Measurements from ENCODE around the gene TEAD2.

The TEAD2 gene

DNA sequence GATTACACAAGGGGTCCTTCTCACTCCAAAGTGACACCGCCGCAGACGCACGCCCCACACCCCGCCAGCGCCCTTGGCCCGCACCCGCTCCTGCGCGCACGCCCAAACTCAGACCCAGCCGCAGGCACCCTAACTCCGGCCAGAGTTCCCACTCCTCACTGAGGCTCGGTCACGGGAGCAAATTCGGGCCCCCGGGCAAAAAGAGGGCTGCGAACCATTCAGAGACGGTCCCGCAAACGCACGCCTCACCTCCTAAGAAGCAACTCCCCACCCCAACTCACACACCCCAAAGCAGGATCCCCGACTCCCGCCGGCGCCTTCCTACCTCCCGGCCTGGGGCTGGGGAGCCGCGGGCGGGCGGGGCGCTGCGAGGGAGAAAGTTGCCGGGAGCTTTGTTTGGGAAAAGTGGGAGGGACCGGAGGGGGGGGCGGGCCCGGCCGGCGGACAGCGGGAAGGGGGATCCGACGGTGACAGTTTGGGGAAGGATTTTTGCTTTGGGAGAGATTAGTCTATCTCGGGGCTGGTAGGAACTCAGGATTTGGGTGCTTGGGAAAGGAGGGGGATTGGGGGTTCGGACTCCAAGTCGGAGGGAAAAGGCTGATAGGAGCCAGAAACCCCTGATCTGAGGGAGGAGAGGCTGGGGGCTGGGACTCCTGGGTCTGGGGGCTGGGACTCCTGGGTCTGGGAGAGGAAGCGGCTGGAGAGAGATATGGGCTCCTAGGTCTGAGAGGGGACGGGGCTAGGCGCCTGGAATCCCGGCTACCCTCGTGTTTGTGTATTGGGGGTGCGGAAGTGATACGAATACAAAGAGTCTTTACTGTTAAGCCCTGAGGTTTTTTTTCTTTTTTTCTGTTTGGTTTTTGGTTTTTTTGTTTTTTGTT is at the start of gene TEAD2:
TSS of gene TEAD2 (minus strand) at position 369 of the 881 bp plus-strand sequence. CDS start 2,341 bp downstream, outside the sequence.
- DNase-seq: peak; percentile 79

- no peak for DNase-seq
Measured at GRCh38 chr19:49411681-49412326, 49.6 kb upstream of the TEAD2 start.

DNA sequence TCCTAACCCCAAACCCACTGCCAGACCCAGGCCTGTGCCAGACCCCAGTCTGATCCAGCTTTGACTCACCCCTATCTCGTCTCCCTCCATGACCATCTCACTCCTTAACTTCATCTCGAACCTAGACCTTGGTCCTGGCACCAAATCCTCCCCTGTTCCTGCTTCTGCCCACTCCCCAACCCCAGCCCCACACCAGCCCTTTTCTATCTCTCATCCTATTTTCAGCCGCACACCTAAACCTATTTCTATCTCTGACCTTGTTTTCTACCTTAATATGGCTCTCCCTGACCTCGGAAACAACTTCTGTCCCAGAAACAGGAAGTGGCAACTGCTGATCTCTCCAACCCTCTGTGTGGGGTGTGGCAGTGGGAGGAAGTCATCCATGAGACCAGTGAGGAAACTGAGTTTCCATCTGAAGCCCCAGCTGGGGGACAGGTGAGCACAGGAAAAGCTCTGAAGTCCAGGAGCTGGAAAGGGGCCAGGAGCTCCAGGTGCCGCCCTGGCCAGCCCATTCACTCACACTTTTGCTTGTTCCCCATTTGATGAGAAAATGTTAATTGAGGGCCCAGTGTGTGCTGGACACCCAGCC is 47.3 kb upstream of the TEAD2 start:
- no peak for DNase-seq

GRCh38 chr19:49408816-49409440 is 46.7 kb upstream of the TEAD2 start:
- peak; percentile 20 for DNase-seq

DNA sequence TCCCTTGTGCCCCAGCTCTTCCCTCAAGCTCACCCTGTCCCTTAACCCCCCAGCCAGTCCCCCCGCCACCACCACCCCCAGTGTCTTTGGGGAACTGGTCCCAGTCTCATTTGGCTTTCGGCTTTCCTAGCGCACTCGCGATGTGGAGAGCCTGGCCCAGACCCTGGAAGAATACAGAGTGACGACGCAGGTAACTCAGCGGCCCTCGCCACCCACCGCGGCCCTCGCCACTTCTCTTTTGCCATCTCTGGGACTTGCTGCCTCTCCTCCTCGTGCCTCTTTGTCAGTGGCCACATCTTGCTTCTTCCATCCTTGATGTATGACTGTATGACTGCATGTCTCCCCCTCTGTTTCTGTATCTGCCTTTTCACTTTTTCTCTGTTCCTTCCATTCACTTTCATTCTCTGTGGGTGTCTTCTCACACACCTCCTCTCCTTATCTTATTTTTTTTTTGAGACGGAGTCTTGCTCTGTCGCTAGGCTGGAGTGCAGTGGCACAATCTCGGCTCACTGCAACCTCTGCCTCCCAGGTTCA is 45.3 kb upstream of the TEAD2 start:
- DNase-seq: no peak

- DNase-seq: no peak
Measured at GRCh38 chr19:49407079-49407478, 44.9 kb upstream of the TEAD2 start.

DNA sequence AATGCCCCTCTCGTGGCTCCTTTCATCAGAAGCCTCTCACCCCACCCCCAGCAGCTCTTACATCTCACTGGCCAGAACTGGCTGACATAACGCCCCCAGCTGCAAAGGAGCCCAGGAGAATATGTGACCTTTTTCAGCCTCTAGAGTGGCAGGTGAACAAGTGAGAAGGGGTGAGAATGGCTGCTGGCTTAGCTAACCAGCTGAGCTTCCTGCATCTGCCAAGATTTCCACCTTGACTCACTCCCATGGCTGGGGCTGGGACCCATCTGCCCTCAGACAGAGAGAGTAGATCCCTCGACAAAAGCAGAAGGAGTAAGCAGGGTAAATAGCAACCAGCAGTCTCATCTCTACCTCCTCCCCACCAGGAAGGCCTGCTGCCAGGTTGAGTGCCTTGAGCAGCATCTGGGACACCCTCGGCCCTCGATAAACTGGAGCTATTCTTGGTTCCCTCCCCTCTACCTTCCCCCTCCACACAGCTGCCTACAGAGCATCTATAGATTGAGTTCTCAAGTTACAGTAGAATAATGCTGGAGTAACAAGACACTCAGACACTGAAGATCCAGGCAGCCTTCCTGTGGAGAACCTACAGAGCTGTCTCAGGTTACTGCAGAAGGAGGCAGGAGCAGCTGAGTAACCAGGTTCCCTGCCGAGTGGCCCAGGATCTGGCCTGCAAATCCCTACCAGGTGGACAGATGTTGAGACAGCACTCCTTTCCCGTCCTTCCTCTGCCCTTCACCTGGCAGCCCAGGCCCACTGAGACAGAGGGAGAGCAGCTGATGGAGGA is 41.4 kb upstream of the TEAD2 start:
- DNase-seq: peak; percentile 48

- DNase-seq: no peak
Measured at GRCh38 chr19:49400029-49400428, 37.8 kb upstream of the TEAD2 start.

- DNase-seq: no peak
Measured at GRCh38 chr19:49398931-49399330, 36.7 kb upstream of the TEAD2 start.

DNA sequence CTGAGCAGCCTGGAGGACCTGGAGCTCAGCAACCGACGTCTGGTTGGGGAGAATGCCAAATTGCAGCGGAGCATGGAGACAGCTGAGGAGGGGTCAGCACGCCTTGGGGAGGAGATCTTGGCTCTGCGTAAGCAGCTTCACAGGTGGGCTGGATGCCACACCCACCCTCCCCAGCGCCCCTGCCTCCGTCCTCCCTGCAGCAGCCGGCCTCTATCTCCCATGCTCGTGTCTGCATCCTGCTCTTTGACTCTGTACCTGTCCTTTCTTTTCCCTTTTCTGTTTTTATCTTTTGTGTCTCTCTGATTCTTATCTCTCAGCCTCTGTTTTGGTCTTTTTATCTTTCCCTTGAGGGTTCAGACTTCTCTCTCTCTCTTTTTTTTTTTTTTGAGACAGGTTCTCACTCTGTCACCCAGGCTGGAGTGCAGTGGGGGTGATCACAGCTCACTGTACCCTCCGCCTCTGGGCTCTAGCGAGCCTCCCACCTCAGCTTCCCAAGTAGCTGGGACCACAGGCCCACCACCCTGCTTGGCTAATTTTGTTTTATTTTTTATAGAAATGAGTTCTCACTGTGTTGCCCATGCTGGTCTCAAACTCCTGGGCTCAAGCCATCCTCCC is 35.9 kb upstream of the TEAD2 start:
- DNase-seq: no peak

- DNase-seq: no peak
Measured at GRCh38 chr19:49396738-49397505, 34.7 kb upstream of the TEAD2 start.

DNA sequence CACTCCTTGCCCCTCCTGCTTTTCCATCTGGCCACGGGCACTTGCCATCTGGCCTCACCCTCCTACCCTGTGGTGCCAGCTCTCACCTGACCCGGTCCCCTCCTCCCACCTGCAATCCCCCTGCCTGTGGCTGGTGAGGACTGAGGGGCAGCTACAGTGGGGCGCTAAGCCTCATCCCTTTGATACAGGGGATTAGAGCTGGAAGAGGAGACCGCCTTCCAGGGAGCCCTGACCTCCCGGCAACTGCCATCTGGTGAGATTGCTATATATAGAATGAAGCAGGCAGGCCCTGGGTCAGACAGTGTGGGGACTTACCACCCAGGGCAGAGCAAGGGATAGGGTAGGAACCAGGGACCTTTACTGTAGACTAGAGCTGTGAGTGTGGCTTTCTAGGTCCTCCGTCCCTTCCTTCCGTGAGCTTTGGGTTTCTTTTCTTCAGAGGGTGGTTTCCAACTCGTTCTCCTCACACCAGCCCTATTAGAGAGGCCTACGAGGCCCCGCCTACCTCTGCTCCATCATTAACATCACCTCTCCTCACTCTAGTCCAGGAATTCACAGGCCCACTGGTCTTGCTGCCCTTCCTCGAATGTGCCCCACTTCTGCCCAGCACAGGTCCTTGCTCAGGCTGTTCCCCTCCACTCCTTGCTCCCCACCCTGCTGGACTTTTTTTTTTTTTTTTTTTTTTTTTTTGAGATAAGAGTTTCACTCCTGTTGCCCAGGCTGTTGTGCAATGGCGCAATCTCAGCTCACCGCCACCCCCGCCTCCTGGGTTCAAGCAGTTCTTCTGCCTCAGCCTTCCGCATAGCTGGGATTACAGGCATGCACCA is 33.6 kb upstream of the TEAD2 start:
- DNase-seq: no peak

DNA sequence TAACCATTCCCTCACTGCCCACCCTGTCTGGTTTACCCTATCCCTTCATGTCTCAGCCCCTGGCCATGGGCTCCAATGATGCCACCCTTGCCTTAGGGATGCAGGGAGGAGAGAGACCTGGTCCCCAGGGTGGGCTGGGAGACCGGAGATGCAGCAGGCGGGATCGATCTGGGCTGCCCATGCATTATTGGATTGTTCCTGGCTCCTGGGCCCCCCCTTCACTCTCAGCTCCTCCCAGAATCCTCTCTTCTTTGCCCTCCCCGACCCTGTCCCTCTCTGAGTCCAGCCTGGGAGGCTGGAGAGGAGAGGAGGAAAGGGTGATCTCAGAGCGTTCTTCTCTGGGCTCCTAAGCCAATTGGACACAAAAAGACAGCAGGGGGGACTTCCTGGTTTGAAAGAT is 31.7 kb upstream of the TEAD2 start:
- no peak for DNase-seq

DNA sequence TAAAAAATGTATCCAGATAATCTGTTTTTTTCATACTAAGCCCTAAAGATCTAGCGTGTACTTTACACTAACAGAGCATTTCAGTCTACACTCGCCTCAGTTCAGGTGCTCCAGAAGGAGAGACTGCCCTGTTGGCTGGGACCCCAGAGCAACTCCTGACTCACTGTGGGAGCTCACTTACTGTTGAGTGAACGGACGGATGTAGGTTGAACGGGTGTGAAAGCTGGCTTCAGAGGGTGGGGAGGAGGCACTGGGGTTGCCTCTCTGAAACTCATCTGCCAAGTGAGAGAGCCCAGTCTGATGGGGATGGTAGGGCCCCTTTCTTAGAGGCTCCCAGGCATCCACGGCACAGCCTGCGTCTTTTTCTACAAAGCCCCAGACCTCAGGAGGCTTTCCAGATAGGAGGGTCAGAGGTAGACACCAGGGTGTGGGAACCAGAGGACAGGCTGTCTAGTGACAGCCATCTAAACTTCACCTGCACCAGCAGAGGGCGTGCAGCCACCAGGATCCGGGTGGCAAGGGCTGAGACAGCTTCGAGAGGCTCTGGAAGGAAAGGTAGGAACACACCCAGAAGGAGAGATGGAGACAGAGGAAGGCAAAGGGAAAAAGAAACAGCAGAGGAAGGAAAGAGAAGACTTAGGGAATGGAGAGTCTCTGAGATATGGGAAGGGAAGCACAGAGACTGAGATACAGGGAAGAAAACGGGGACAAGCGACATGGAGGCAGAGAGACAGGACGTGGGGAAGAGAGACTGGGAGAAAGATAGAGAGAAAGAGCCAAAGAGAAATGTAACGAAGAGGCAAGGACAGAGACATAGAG is 29.6 kb upstream of the TEAD2 start:
- DNase-seq: peak; percentile 66

DNA sequence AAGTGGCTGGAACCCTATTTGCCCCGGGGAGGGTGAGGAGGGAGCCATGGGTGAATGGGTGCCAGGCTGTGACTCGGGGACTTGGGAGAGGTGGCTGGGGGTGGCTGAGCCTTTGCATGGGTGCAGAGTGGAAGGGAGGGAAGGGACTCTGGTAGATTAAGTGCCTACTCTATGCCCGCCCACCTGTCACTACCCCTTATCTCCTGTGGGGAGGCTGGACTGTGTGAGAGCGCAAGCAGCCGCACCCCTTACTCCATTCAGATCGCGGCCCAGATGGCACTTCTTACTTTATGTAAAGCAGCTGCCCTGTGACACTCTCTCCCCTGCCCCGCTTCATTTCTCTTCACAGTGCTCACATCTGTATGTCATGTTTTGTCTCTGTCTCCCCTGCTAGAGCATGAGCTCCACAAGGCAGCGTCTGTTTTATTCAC is 28.7 kb upstream of the TEAD2 start:
- no peak for DNase-seq

DNA sequence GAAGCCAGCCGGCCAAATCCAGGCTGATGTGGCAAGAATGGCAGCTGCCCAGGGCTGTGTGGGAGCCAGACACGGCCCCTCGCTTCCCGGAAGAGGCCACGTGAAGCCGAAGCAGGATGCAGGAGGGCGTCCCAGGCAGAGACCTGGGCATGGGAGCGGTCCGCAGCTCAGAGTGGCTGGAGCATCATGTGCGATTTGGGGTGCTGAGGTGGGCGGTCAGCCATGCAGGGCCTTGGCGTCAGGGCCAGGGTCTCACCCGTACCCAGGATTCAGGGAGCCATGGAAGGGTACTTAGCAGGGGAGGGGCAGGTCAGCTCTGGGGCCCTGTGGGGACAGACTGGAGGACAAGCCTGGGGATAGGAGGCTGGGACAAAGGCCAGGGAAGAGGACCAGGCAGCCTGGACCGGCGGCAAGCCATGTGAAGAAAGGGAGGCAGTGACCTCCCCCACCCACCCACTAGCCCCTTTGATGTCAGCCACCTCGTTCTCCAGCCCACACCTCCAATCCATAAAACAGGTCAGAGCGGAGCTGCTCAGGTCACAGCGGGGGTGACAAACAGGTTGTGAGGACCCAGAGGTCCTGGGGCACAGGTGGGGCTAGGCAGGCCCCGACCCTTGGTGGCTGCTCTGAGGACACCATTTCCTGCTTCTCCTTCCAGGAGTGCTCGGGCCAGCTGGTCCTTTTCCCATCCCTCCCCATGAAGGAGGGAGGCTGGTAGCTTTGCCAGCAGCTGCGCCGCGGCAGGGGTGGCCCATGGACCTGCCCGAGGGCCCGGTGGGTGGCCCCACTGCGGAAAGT is 28.1 kb upstream of the TEAD2 start:
- DNase-seq: no peak

- DNase-seq: no peak
Measured at GRCh38 chr19:49389406-49389805, 27.2 kb upstream of the TEAD2 start.

GRCh38 chr19:49387936-49388372 is 25.7 kb upstream of the TEAD2 start, which contains the start of gene KASH5:
Gene KASH5 (plus strand): TSS chr19:49388249. CDS start chr19:49390884, 2,635 bp downstream.
- peak; percentile 48 for DNase-seq
